MM.1S (cell line): ENCODE results near the gene PLAAT3.
"Not testable (repeated sequence)": the region's sequence is repeated elsewhere in the genome, so short reads cannot be mapped to it uniquely, and the experiment has no call there.

Experiments
- DNase-seq: peaks from one replicate; pipeline ENCODE4 v3.0.0-alpha.2; 2015
- H2AFZ ChIP-seq: fragments of 300-600 bp; sonication (generic); 2 replicates; pipeline ENCODE4 v1.6.0; 2016; ENCODE audit warnings: antibody characterized with exemption, low read length
- H3F3A ChIP-seq: fragments of 300-600 bp; sonication (generic); 2 replicates; pipeline ENCODE4 v1.6.1; 2016; ENCODE audit warnings: mild to moderate bottlenecking, antibody characterized with exemption, low read length, moderate library complexity, mixed read lengths; ENCODE audit not compliant: insufficient read depth
- H3K27ac ChIP-seq: fragments of 300-600 bp; sonication (generic); 2 replicates; pipeline ENCODE4 v1.5.1; 2016; ENCODE audit warnings: mild to moderate bottlenecking, low read length
- H3K27me3 ChIP-seq: fragments of 300-600 bp; sonication (generic); replicated peaks from 2 replicates; pipeline ENCODE4 v1.6.0; 2016; ENCODE audit warnings: low read length; ENCODE audit not compliant: insufficient read depth
- H3K36me3 ChIP-seq: fragments of 300-600 bp; sonication (generic); replicated peaks from 2 replicates; pipeline ENCODE4 v1.6.1; 2016; ENCODE audit warnings: mild to moderate bottlenecking, low read length, mixed read lengths; ENCODE audit not compliant: insufficient read depth
- H3K4me1 ChIP-seq: fragments of 300-600 bp; sonication (generic); 2 replicates; pipeline ENCODE4 v1.6.1; 2016; ENCODE audit warnings: low read length, mixed read lengths
- H3K4me2 ChIP-seq: fragments of 300-600 bp; sonication (generic); 2 replicates; pipeline ENCODE4 v1.6.0; 2016; ENCODE audit warnings: low read depth, low read length
- H3K4me3 ChIP-seq: fragments of 300-600 bp; sonication (generic); 2 replicates; pipeline ENCODE4 v1.5.1; 2016; ENCODE audit warnings: low read length, mixed read lengths
- H3K79me2 ChIP-seq: fragments of 300-600 bp; sonication (generic); 2 replicates; pipeline ENCODE4 v1.6.1; 2016; ENCODE audit warnings: mixed run types, low read length, mixed read lengths
- H3K9ac ChIP-seq: fragments of 300-600 bp; sonication (generic); 2 replicates; pipeline ENCODE4 v1.6.1; 2016; ENCODE audit warnings: low read length, mixed read lengths
- H3K9me2 ChIP-seq: fragments of 300-600 bp; sonication (generic); replicated peaks from 2 replicates; pipeline ENCODE4 v1.6.1; 2016; ENCODE audit warnings: mild to moderate bottlenecking, low read length, mixed read lengths; ENCODE audit not compliant: insufficient read depth
- H3K9me3 ChIP-seq: fragments of 300-600 bp; sonication (generic); replicated peaks from 2 replicates; pipeline ENCODE4 v1.6.1; 2016; ENCODE audit warnings: mild to moderate bottlenecking, low read length, mixed read lengths; ENCODE audit not compliant: insufficient read depth
- H4K20me1 ChIP-seq: fragments of 300-600 bp; sonication (generic); 2 replicates; pipeline ENCODE4 v1.6.1; 2016; ENCODE audit warnings: mild to moderate bottlenecking, low read length, moderate library complexity, mixed read lengths; ENCODE audit not compliant: insufficient read depth
- CTCF ChIP-seq: fragments of 300-600 bp; sonication (generic); IDR thresholded peaks from 2 replicates; pipeline ENCODE4 v1.5.1; 2016; ENCODE audit warnings: antibody characterized with exemption, low read length, mixed read lengths
- EZH2 ChIP-seq: fragments of 300-600 bp; sonication (generic); optimal IDR thresholded peaks from 2 replicates; pipeline ENCODE3; 2017; ENCODE audit warnings: low read depth, mild to moderate bottlenecking, antibody characterized with exemption, low read length, mixed read lengths
- EZH2phosphoT487 ChIP-seq: fragments of 300-600 bp; sonication (generic); IDR thresholded peaks from 2 replicates; pipeline ENCODE4 v1.6.1; 2018; ENCODE audit warnings: antibody characterized with exemption, low read length

PLAAT3 gene

GRCh38 chr11:63551091-63551888, 62.9 kb downstream of the PLAAT3 start:
- no peak overlapping the region for H2AFZ ChIP-seq
- H4K20me1 ChIP-seq: no peaks in the 10 kb centered on the region
- H3K9me2 ChIP-seq: no peaks in the 10 kb centered on the region
- no peak overlapping the region for H3K4me3 ChIP-seq
- no peaks in the 10 kb centered on the region for H3K36me3 ChIP-seq
- H3K4me1 ChIP-seq: peaks cover 9% of the 10 kb centered on the region
- 0 out of 2 replicates have a peak, but pooled peaks cover 4% of the 10 kb centered on the region for H3F3A ChIP-seq
- no peak overlapping the region for H3K27ac ChIP-seq
- DNase-seq: no peak
- no peaks in the 10 kb centered on the region for H3K9me3 ChIP-seq
- TF ChIP-seq EZH2phosphoT487: no peak
- TF ChIP-seq CTCF: no peak
- TF ChIP-seq EZH2: no peak
- no peaks in the 10 kb centered on the region for H3K79me2 ChIP-seq
- no peak overlapping the region for H3K9ac ChIP-seq
- H3K4me2 ChIP-seq: no peak overlapping the region
- no peaks in the 10 kb centered on the region for H3K27me3 ChIP-seq

- not testable (repeated sequence) for H3K9me3 ChIP-seq
Observed at GRCh38 chr11:63550156-63550700, 64.0 kb downstream of the PLAAT3 start.

GRCh38 chr11:63549411-63549810, 64.8 kb downstream of the PLAAT3 start:
- Histone ChIP-seq H3K36me3 (no peaks in the 10 kb centered on the region), H3K79me2 (no peaks in the 10 kb centered on the region), H2AFZ (no peak overlapping the region), H4K20me1 (no peaks in the 10 kb centered on the region), H3K9me2 (no peaks in the 10 kb centered on the region), H3K27ac (no peak overlapping the region), H3F3A (0 out of 2 replicates have a peak, but pooled peaks cover 4% of the 10 kb centered on the region), H3K27me3 (no peaks in the 10 kb centered on the region), H3K9ac (no peak overlapping the region), H3K4me3 (no peak overlapping the region), H3K4me1 (peaks cover 9% of the 10 kb centered on the region), H3K4me2 (no peak overlapping the region), H3K9me3 (no peaks in the 10 kb centered on the region)
- no peak for DNase-seq
- TF ChIP-seq EZH2: no peak

More at GRCh38 chr11:63550156-63550700, 64.0 kb downstream of the PLAAT3 start:
- not testable (repeated sequence) for H3F3A ChIP-seq, H4K20me1 ChIP-seq, H3K4me1 ChIP-seq, H3K36me3 ChIP-seq, H2AFZ ChIP-seq, H3K79me2 ChIP-seq, H3K27ac ChIP-seq, H3K27me3 ChIP-seq, H3K9me2 ChIP-seq, H3K9ac ChIP-seq, H3K4me3 ChIP-seq, DNase-seq, H3K4me2 ChIP-seq

GRCh38 chr11:63548178-63548577, 66.1 kb downstream of the PLAAT3 start:
- Histone ChIP-seq H3K36me3 (no peaks in the 10 kb centered on the region), H3K4me2 (no peak overlapping the region), H3K4me3 (no peak overlapping the region), H3K9me3 (no peaks in the 10 kb centered on the region), H2AFZ (no peak overlapping the region), H3K9ac (no peak overlapping the region), H4K20me1 (no peaks in the 10 kb centered on the region), H3K9me2 (no peaks in the 10 kb centered on the region), H3K27ac (no peak overlapping the region), H3F3A (no peaks in the 10 kb centered on the region), H3K79me2 (no peaks in the 10 kb centered on the region), H3K4me1 (peaks cover 10% of the 10 kb centered on the region), H3K27me3 (no peaks in the 10 kb centered on the region)
- no peak for DNase-seq
- TF ChIP-seq CTCF (no peak), EZH2 (no peak), EZH2phosphoT487 (no peak)
